Effector memory CD8-positive, alpha-beta T cell (primary cell): ENCODE results near the gene LMAN2L.

Experiments
- ATAC-seq: fragments of 150-1000 bp; cut with Tn5 transposase; replicated peaks from 2 replicates; pipeline ENCODE4 v1.10.0; 2021; ENCODE audit warnings: mild to moderate bottlenecking, moderate library complexity
- DNase-seq, 3 experiments: peaks; one replicate each; pipeline ENCODE4 v3.0.0; 2021
- H3K27ac Mint-ChIP-seq, 2 donors: one replicate each; pipeline ENCODE4 v1.8.0; 2022; ENCODE audit warnings: mild to moderate bottlenecking in 2 of 2, mixed read lengths in 2 of 2, moderate library complexity in 2 of 2
- H3K27me3 Mint-ChIP-seq, 2 donors: one replicate each; pipeline ENCODE4 v1.8.0; 2022; ENCODE audit warnings: mixed read lengths in 2 of 2
- H3K36me3 Mint-ChIP-seq: one replicate; pipeline ENCODE4 v1.8.0; 2022; ENCODE audit warnings: mild to moderate bottlenecking, moderate library complexity, mixed read lengths; ENCODE audit not compliant: insufficient read depth
- H3K4me1 Mint-ChIP-seq, 2 donors: one replicate each; pipeline ENCODE4 v1.8.0; 2022; ENCODE audit warnings: low read depth in 2 of 2, mixed read lengths in 2 of 2
- H3K4me3 Mint-ChIP-seq, 2 donors: one replicate each; pipeline ENCODE4 v1.8.0; 2022; ENCODE audit warnings: mild to moderate bottlenecking in 2 of 2, mixed read lengths in 2 of 2, moderate library complexity in 2 of 2
- H3K9me3 Mint-ChIP-seq, 2 donors: one replicate each; pipeline ENCODE4 v1.8.0; 2022; ENCODE audit warnings: mixed read lengths in 2 of 2

Gene LMAN2L

DNA sequence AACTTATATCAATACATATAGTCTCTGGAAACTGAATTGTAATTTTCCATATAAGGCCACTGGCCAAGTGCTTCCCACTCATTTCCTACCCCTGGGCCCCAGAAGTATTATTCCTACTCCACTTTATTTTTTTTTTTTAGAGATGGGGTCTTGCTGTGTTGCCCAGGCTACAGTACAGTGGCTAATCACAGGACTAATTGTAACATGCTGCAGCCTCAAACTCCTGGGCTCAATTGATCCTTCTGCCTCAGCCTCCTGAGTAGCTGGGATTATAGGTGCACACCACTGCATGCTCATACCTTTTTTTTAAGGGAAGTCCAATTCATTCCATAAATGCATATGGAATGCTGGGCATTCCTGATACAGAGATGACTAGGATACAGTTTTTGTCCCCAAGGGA lies 14.5 kb upstream of the LMAN2L start:
- Mint-ChIP-seq H3K4me1 (peaks cover 1 to 2% of the 10 kb centered on the region in 2 donors), H3K36me3 (no peaks in the 10 kb centered on the region), H3K9me3 (no peaks in the 10 kb centered on the region), H3K27ac (no peak overlapping the region), H3K27me3 (no peaks in the 10 kb centered on the region), H3K4me3 (no peak overlapping the region)
- DNase-seq: no peak
- ATAC-seq: no peak

DNA sequence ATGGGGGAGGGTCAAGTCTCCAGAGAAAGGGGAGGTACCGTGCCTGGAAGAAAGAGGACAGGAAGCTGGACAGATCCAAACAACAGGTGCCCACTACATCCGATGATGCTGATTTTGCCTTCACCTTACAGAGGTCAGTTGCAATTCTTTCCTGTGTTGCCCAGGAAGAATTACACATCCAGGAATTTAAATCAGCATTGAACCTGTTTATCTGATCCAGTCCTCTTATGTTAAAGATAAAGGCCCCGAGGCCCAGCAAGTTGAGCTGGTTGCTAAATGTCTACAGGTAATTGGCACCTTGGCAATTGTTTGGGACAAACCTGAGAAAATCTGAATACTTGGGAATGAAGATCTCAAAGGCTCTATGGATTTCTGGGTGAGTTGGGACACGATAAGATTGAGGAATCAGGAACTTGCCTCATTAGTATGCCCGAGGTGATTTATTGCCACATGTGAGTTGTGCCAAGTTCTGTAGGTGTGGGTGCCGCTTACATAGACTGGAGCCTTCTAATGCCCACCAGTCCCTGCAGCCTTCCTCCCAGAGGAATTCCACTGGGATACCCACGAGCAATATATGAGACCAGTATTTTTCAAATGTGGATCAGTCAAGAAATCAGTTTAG lies 13.9 kb upstream of the LMAN2L start:
- H3K27me3 Mint-ChIP-seq: no peaks in the 10 kb centered on the region
- H3K4me3 Mint-ChIP-seq: no peak overlapping the region
- no peaks in the 10 kb centered on the region for H3K4me1 Mint-ChIP-seq
- ATAC-seq (no peak), DNase-seq (no peak)
- no peaks in the 10 kb centered on the region for H3K36me3 Mint-ChIP-seq
- H3K9me3 Mint-ChIP-seq: no peaks in the 10 kb centered on the region
- H3K27ac Mint-ChIP-seq: no peak overlapping the region

DNA sequence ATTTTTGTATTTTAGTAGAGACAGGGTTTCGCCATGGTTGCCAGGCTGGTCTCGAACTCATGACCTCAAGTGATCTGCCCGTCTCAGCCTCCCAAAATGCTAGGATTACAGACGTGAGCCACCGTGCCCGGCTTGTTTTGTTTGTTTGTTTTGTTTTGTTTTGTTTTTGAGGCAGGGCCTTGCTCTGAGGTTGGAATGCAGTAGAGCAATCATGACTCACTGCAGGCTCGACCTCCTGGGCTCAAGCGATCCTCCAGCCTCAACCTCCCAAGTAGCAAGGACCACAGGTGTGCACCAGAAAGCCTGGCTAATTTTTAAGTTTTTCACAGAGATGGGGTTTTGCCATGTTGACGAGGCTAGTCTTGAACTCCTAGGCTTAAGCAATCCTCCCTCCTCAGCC lies 11.9 kb upstream of the LMAN2L start:
- Mint-ChIP-seq H3K27me3 (no peaks in the 10 kb centered on the region), H3K9me3 (no peaks in the 10 kb centered on the region), H3K4me3 (no peak overlapping the region), H3K36me3 (no peaks in the 10 kb centered on the region), H3K27ac (peak overlapping the region in 1 of 2 donors; percentile 68), H3K4me1 (no peaks in the 10 kb centered on the region)
- ATAC-seq (no peak), DNase-seq (no peak)

DNA sequence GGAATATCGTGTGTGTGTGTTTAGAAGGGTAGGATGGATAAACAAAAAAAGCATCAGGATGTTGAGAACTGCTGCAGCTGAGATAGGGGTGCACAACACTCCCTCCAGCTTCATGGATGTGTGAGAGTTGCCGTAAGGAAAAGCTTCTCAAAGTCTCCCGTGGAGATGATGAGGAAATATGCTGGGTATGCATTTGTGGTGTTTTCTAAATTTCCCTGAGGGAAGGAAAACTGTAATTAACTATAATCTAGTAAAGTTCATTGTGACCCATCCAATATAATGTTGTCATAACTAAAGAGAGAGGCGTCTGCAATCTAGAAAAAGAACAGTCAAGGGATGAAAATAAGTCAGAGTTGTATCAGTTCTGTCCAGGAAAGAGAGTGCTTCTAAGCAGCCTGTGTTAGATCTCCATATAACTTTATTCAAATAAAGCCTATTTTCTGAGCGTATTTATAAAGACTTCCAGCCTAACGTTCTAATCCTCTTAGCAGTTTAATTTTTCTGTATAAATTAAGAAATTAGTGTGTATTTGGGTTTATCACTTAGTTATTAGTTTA lies 7.3 kb upstream of the LMAN2L start:
- no peaks in the 10 kb centered on the region for H3K36me3 Mint-ChIP-seq
- no peaks in the 10 kb centered on the region for H3K9me3 Mint-ChIP-seq
- no peak overlapping the region for H3K27ac Mint-ChIP-seq
- no peaks in the 10 kb centered on the region for H3K4me1 Mint-ChIP-seq
- DNase-seq: no peak
- no peak overlapping the region for H3K4me3 Mint-ChIP-seq
- no peaks in the 10 kb centered on the region for H3K27me3 Mint-ChIP-seq
- no peak for ATAC-seq

DNA sequence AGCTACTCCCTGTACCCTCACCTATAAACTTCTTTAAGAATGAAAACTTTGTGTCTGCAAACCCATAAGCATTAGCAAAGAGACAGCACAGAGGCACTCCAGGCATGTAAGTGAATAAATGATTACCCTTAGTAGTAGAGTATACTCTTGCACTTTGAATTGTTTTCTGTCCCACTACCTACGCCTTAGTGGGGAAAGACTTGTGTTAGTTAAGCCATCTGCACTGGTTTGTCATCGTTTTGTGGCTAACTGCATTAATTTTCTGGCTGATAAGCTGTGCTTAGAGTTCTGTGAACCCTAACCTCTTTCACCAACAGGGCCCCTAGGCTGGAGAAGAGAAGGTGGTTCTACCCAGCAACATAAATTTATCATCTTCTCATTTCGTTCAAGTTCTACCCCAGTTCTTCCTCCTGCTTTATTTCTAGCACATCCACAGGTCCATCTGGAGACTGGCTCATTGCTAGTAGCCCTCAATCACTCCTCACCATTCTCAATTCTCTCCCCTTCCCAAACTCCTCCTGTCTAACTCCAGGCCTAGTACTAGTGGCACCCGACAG lies 710 bp downstream of the LMAN2L start:
- ATAC-seq: no peak
- Mint-ChIP-seq H3K36me3 (peaks cover 11% of the 10 kb centered on the region), H3K27ac (peak overlapping the region; percentile 93 to 99), H3K4me1 (peaks cover 33 to 39% of the 10 kb centered on the region in 2 donors), H3K4me3 (peak overlapping the region; percentile 97 to 99), H3K27me3 (no peaks in the 10 kb centered on the region), H3K9me3 (no peaks in the 10 kb centered on the region)
- no peak for DNase-seq

DNA sequence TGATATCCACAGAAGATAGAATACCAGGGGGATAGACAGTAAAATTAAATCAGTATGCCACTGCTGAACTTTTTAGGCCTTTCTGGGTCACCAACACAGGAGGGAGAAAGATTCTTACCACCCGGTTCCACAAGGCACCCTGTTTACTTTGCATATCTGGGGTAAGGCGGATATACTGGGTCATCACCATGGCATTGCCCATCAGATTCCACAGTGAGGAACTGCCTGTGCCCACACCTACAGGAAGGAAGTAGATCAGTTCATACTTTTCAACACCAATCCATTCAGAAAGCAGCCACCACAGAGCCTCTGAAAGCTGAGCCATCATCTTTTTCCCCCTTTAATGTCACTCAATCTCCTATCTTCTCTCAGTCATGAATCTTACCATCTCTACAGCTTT lies 2.0 kb downstream of the LMAN2L start:
- DNase-seq (peak in 2 of 3 experiments; percentile 39 to 48), ATAC-seq (peak; percentile 67)
- peaks cover 20% of the 10 kb centered on the region for H3K36me3 Mint-ChIP-seq
- H3K9me3 Mint-ChIP-seq: no peaks in the 10 kb centered on the region
- H3K27me3 Mint-ChIP-seq: no peaks in the 10 kb centered on the region
- H3K27ac Mint-ChIP-seq: peak overlapping the region in 1 of 2 donors; percentile 39
- peaks cover 33 to 39% of the 10 kb centered on the region in 2 donors for H3K4me1 Mint-ChIP-seq
- H3K4me3 Mint-ChIP-seq: peak overlapping the region in 1 of 2 donors; percentile 35

DNA sequence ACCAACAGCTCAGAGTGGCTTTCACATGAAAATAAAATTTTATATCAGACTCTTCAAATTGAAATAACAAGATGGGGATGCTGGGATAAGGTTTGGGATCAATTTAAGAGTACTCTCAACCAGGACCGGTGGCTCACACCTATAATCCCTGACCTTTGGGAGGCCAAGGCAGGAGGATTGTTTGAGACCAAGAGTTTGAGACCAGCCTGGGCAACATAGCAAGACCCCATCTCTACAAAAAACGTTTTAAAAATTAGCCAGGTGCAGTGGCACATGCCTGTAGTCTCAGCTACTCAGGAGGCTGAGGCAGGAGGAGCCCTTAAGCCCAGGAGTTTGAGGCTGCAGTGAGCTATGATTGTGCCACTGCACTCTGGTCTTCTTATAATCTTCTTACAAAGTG lies 2.6 kb downstream of the LMAN2L start:
- H3K4me1 Mint-ChIP-seq: peaks cover 33 to 39% of the 10 kb centered on the region in 2 donors
- DNase-seq: no peak
- peaks cover 24% of the 10 kb centered on the region for H3K36me3 Mint-ChIP-seq
- ATAC-seq: no peak
- peak overlapping the region in 1 of 2 donors; percentile 39 for H3K27ac Mint-ChIP-seq
- H3K27me3 Mint-ChIP-seq: no peaks in the 10 kb centered on the region
- H3K9me3 Mint-ChIP-seq: no peaks in the 10 kb centered on the region
- peak overlapping the region in 1 of 2 donors; percentile 40 for H3K4me3 Mint-ChIP-seq

DNA sequence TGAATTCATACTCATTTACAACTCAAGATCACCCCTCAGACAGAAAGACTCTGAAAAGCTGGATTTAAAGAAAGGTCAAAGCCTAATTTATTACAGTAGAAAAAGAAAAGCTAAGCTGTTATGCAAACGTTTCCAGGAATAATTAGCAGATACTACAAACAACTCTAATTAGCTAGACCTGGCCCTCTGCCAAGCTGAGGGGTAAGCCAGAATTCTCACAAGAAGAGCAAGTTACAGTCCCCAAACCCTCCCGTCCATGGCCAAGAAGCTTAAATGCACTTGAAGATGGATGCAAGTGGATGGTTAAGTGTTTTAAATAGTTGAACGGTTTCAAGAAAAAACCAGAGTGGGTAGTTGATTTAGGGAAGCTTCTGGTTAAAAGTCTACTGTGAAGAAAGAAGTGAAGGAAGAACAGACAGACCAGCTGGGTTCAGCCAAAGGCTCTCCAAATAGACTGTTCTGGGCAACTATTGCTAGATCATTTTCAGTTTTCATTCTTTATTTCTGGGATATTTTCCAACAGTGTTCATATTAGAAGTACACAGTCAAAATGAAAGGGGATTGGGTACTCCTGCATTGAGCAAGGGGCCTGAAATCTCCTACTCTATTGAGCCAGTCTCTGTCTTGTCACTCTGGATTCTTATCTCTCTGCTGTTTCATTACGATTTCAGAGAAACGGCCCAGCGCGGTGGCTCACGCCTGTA lies 4.8 kb downstream of the LMAN2L start:
- DNase-seq (no peak), ATAC-seq (no peak)
- Mint-ChIP-seq H3K36me3 (peaks cover 41% of the 10 kb centered on the region), H3K4me1 (peaks cover 24 to 27% of the 10 kb centered on the region in 2 donors), H3K27ac (peak overlapping the region in 1 of 2 donors; percentile 35), H3K4me3 (peak overlapping the region in 1 of 2 donors; percentile 2), H3K9me3 (no peaks in the 10 kb centered on the region), H3K27me3 (no peaks in the 10 kb centered on the region)

DNA sequence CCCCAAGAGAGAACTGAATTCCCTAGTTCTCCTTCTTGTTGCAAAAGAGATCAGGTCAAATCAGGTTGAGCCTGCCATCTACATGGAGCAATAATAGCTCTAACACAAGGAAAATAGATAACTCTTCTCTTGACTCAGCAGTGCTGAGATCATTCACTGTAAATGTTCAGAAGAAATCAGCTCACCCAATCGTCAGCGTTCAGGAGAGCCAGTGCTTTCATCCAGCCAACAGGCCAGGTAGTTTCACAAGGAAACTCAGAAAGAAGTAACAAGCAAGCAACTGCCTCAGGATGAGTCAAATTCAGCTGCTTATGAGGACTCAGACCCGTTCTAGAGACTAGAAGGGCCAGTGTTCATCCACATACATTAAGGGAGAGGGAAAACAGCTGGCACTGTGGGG lies 5.9 kb downstream of the LMAN2L start:
- ATAC-seq (no peak), DNase-seq (no peak)
- H3K36me3 Mint-ChIP-seq: peaks cover 46% of the 10 kb centered on the region
- no peaks in the 10 kb centered on the region for H3K27me3 Mint-ChIP-seq
- no peak overlapping the region for H3K27ac Mint-ChIP-seq
- H3K9me3 Mint-ChIP-seq: no peaks in the 10 kb centered on the region
- H3K4me1 Mint-ChIP-seq: peaks cover 13 to 17% of the 10 kb centered on the region in 2 donors
- H3K4me3 Mint-ChIP-seq: no peak overlapping the region

DNA sequence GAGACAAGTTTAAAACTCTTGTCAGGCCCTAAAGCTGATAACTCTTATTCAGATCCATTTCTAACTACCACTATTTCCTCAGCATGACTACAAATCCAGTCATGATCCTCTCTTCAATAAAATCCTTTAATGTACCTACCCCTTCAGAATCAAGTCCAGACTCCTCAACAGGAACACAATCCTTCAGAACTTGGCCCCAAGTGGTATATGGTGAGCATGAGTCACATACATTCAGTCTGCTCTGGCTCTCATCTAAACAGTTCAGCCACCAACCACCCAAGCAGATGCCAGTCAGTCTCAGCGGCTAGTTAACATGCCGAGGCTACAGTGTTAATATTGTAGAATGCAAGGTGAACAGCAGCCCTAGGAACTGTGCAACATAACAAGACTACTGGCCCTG lies 9.7 kb downstream of the LMAN2L start:
- Mint-ChIP-seq H3K27me3 (no peaks in the 10 kb centered on the region), H3K27ac (peak overlapping the region in 1 of 2 donors; percentile 41), H3K36me3 (peaks cover 60% of the 10 kb centered on the region)

DNA sequence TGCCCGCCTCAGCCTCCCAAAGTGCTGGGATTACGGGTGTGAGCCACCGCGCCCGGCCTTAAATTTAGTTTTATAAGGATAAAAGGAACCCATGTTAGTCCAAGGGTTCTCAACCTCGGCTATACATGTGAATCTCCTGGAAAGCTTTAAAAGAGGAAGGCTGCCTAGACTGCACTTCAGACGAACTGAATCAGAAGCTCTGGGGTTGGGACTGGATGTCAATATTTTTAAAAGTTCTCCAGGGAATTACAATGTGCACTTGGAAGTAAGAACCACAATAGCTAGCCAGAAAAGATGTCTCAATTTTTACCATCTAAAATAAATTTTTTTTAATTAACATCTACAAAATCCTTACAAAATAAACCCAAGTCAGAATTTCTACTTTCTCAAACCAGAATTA lies 10.1 kb downstream of the LMAN2L start:
- Mint-ChIP-seq H3K27me3 (no peaks in the 10 kb centered on the region), H3K9me3 (no peaks in the 10 kb centered on the region), H3K36me3 (peaks cover 60% of the 10 kb centered on the region), H3K4me3 (no peak overlapping the region), H3K4me1 (peaks cover 2 to 3% of the 10 kb centered on the region in 2 donors), H3K27ac (no peak overlapping the region)
- DNase-seq (no peak), ATAC-seq (no peak)

More for the DNA sequence above, 9.7 kb downstream of the LMAN2L start:
- no peak for DNase-seq
- no peak for ATAC-seq
- Mint-ChIP-seq H3K4me3 (no peak overlapping the region), H3K4me1 (peaks cover 5 to 6% of the 10 kb centered on the region in 2 donors), H3K9me3 (no peaks in the 10 kb centered on the region)

DNA sequence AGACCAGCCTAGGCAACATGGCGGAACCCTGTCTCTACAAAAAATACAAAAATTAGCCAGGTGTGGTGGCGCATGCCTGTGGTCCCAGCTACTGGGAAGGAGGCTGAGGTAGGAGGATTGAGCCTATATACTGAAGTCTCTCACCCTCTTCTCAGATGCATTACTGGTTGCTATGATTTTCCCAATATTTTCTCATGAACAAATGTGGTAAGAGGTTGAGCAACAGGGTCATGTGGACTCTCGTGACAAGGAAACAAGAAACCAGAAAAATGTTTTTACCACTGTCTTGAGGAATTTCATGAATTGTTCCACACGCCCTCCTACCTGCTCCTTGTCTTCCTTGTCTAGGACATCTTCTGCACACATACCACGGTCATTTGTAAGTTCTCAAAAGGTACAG lies 12.4 kb downstream of the LMAN2L start:
- Mint-ChIP-seq H3K4me3 (no peak overlapping the region), H3K36me3 (peaks cover 48% of the 10 kb centered on the region), H3K27ac (no peak overlapping the region), H3K9me3 (no peaks in the 10 kb centered on the region), H3K4me1 (no peaks in the 10 kb centered on the region), H3K27me3 (no peaks in the 10 kb centered on the region)
- ATAC-seq: no peak
- no peak for DNase-seq

DNA sequence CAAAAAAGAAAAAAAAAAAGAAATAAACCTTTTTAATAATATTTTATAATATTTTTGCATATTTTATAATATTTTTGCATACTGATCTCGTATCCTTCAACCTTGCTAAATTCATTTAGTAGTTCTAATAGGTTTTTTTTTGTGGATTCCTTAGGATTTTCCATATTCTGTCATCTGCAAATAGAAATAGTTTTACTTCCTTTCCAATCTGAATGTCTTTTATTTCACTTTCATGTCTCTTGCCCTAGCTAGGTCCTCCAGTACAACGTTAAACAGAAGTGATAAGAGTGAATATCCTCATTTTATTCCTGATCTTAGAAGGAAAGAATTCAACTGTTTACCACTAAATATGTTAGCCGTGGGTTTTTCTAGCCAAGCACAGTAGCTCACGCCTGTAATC lies 13.7 kb downstream of the LMAN2L start:
- no peaks in the 10 kb centered on the region for H3K4me1 Mint-ChIP-seq
- no peak overlapping the region for H3K27ac Mint-ChIP-seq
- ATAC-seq (no peak), DNase-seq (no peak)
- no peak overlapping the region for H3K4me3 Mint-ChIP-seq
- no peaks in the 10 kb centered on the region for H3K9me3 Mint-ChIP-seq
- H3K36me3 Mint-ChIP-seq: peaks cover 40% of the 10 kb centered on the region
- no peaks in the 10 kb centered on the region for H3K27me3 Mint-ChIP-seq

DNA sequence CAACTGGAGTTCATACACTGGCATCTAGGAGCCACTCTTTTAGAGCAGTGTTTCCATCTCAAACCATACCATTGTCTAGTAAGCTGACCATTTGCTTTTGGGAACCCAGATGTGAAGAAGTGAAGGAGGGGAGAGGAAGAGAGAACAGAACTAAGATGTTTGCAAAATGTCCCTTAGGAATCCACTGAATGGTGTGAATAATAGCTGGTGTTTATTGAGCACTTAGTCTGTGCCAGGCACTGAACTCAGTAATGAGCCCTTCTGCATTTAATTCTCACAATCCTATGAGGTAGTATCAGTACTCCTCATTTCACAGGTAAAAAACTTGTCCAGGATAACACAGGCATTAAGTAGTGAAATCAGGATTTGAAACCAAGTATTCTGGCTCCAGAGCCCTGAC lies 23.5 kb downstream of the LMAN2L start:
- peaks cover 0 to 14% of the 10 kb centered on the region in 2 donors for H3K4me1 Mint-ChIP-seq
- H3K36me3 Mint-ChIP-seq: peaks cover 9% of the 10 kb centered on the region
- DNase-seq (no peak), ATAC-seq (no peak)
- H3K9me3 Mint-ChIP-seq: no peaks in the 10 kb centered on the region
- no peak overlapping the region for H3K4me3 Mint-ChIP-seq
- peak overlapping the region in 1 of 2 donors; percentile 75 for H3K27ac Mint-ChIP-seq
- no peaks in the 10 kb centered on the region for H3K27me3 Mint-ChIP-seq
